HEK293 (cell line): ENCODE results near the gene PPP4R2.

Experiments used
- CTCF ChIA-PET: fragments of 350-600 bp; formaldehyde crosslinking; extraction: SDS; loops from one replicate; lab custom pipeline; 2021; ENCODE audit warnings: antibody characterized with exemption; lab: Yijun Ruan, JAX
- POLR2A ChIA-PET: fragments of 300-600 bp; formaldehyde crosslinking; extraction: SDS; loops from one replicate; lab custom pipeline; 2020; ENCODE audit warnings: antibody characterized with exemption, inconsistent platforms; lab: Yijun Ruan, JAX
- H3K27ac ChIP-seq: fragments of 200-500 bp; sonication (Bioruptor generic); 2 replicates; pipeline ENCODE4 v1.5.1; 2014; ENCODE audit warnings: low read depth, low read length, control low read depth, inconsistent platforms; ENCODE audit errors: extremely low read depth
- H3K36me3 ChIP-seq, 2 experiments: fragments of 200-500 bp in 1 of 2; sonication (Bioruptor generic) in 1 of 2; 1 replicate in 1 of 2; 2 replicates in 1 of 2; pipeline ENCODE4 v1.5.1; 2014 to 2017; ENCODE audit warnings: inconsistent platforms in 2 of 2, low read length in 2 of 2; ENCODE audit not compliant: control insufficient read depth in 2 of 2, insufficient read depth in 1 of 2
- H3K4me1 ChIP-seq: fragments of 200-500 bp; sonication (Bioruptor generic); 2 replicates; pipeline ENCODE4 v1.5.1; 2014; ENCODE audit warnings: mild to moderate bottlenecking, low read length, inconsistent platforms; ENCODE audit not compliant: control insufficient read depth, insufficient read depth
- H3K4me3 ChIP-seq: 2 replicates; pipeline ENCODE4 v1.5.1; 2011; ENCODE audit warnings: low read depth, mild to moderate bottlenecking, control low read depth, low read length, moderate library complexity
- H3K9me3 ChIP-seq: fragments of 200-500 bp; sonication (Bioruptor generic); 2 replicates; pipeline ENCODE4 v1.5.1; 2014; ENCODE audit warnings: low read depth, low read length, inconsistent platforms; ENCODE audit not compliant: control insufficient read depth, insufficient read depth
- BCL11B ChIP-seq: fragments of 450-650 bp; formaldehyde crosslinking; IDR thresholded peaks from 2 replicates; pipeline ENCODE4 v1.5.1; 2016; ENCODE audit warnings: low read depth, missing biosample characterization, missing genetic modification characterization
- EGR2 ChIP-seq: fragments of 450-650 bp; formaldehyde crosslinking; IDR thresholded peaks from 2 replicates; pipeline ENCODE4 v1.5.1; 2016; ENCODE audit warnings: low read depth, missing biosample characterization, missing genetic modification characterization
- KLF17 ChIP-seq: fragments of 450-650 bp; formaldehyde crosslinking; IDR thresholded peaks from 2 replicates; pipeline ENCODE4 v1.5.1; 2016; ENCODE audit warnings: missing biosample characterization, missing genetic modification characterization
- OSR2 ChIP-seq: fragments of 450-650 bp; formaldehyde crosslinking; IDR thresholded peaks from 2 replicates; pipeline ENCODE4 v1.5.1; 2016; ENCODE audit warnings: missing biosample characterization, missing genetic modification characterization
- SETDB1 ChIP-seq: IDR thresholded peaks from one replicate; pipeline ENCODE4 v1.6.1; 2017; ENCODE audit warnings: mild to moderate bottlenecking, low read length, moderate library complexity, mixed read lengths; ENCODE audit not compliant: insufficient read length
- ZBTB21 ChIP-seq: fragments of 450-650 bp; formaldehyde crosslinking; IDR thresholded peaks from 2 replicates; pipeline ENCODE4 v1.5.1; 2017; ENCODE audit warnings: missing biosample characterization, missing genetic modification characterization
- ZBTB44 ChIP-seq: fragments of 450-650 bp; IDR thresholded peaks from 2 replicates; pipeline ENCODE4 v1.5.1; 2018; ENCODE audit warnings: missing biosample characterization, mild to moderate bottlenecking, missing genetic modification characterization
- ZIC2 ChIP-seq: fragments of 450-650 bp; formaldehyde crosslinking; IDR thresholded peaks from 2 replicates; pipeline ENCODE4 v1.5.1; 2016; ENCODE audit warnings: missing biosample characterization, missing genetic modification characterization
- ZNF140 ChIP-seq: fragments of 450-650 bp; formaldehyde crosslinking; IDR thresholded peaks from 2 replicates; pipeline ENCODE4 v1.5.1; 2016; ENCODE audit warnings: missing biosample characterization, missing genetic modification characterization
- ZNF157 ChIP-seq: fragments of 450-650 bp; formaldehyde crosslinking; IDR thresholded peaks from 2 replicates; pipeline ENCODE4 v1.5.1; 2016; ENCODE audit warnings: missing biosample characterization, missing genetic modification characterization
- ZNF214 ChIP-seq: fragments of 450-650 bp; formaldehyde crosslinking; IDR thresholded peaks from 2 replicates; pipeline ENCODE4 v1.5.1; 2017; ENCODE audit warnings: missing biosample characterization, mild to moderate bottlenecking, missing genetic modification characterization, borderline replicate concordance
- ZNF221 ChIP-seq: fragments of 450-650 bp; formaldehyde crosslinking; IDR thresholded peaks from 2 replicates; pipeline ENCODE4 v1.5.1; 2017; ENCODE audit warnings: missing biosample characterization, missing genetic modification characterization, borderline replicate concordance
- ZNF248 ChIP-seq: fragments of 450-650 bp; formaldehyde crosslinking; IDR thresholded peaks from 2 replicates; pipeline ENCODE4 v1.5.1; 2017; ENCODE audit warnings: missing biosample characterization, missing genetic modification characterization
- ZNF366 ChIP-seq: fragments of 450-650 bp; formaldehyde crosslinking; conservative IDR thresholded peaks from 2 replicates; pipeline ENCODE4 v1.5.1; 2016; ENCODE audit warnings: missing biosample characterization, missing genetic modification characterization
- ZNF544 ChIP-seq: fragments of 450-650 bp; formaldehyde crosslinking; IDR thresholded peaks from 2 replicates; pipeline ENCODE4 v1.5.0; 2017; ENCODE audit warnings: missing biosample characterization, missing genetic modification characterization
- ZNF654 ChIP-seq: fragments of 450-650 bp; formaldehyde crosslinking; IDR thresholded peaks from 2 replicates; pipeline ENCODE4 v1.5.1; 2016; ENCODE audit warnings: low read depth, missing biosample characterization, missing genetic modification characterization
- ZNF707 ChIP-seq: fragments of 450-650 bp; formaldehyde crosslinking; IDR thresholded peaks from 2 replicates; pipeline ENCODE4 v1.5.1; 2016; ENCODE audit warnings: missing biosample characterization, missing genetic modification characterization
- ZNF843 ChIP-seq: fragments of 450-650 bp; formaldehyde crosslinking; IDR thresholded peaks from 2 replicates; pipeline ENCODE4 v1.5.1; 2016; ENCODE audit warnings: missing biosample characterization, missing genetic modification characterization
- TF ChIP-seq, protein P1 (sequence below): fragments of 450-650 bp; formaldehyde crosslinking; conservative IDR thresholded peaks from 2 replicates; pipeline ENCODE4 v1.5.1; 2016; ENCODE audit warnings: low read depth, missing biosample characterization, missing genetic modification characterization

PPP4R2 gene

DNA sequence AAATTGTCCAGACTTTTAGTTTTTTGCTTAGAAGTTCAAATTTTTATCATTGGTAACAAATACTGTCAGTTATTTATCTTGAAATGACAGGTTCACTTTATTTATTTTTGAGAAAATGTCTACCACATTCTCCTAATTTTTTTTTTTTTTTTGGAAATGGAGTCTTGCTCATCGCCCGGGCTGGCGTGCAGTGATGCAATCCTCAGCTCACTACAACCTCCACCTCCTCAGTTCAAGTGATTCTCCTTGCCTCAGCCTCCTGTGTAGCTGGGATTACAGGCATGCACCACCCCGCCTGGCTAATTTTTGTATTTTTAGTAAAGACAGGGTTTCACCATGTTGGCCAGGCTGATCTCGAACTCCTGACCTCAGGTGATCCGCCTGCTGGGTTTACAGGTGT is 48.8 kb downstream of the PPP4R2 start:
- CTCF ChIA-PET, result interaction anchor here (0.6 kb wide), 1 partner anchor 1329 kb away, joined by 3 read pairs; no protein-coding TSS in a partner anchor
- POLR2A ChIA-PET, result no interaction called here
- Histone ChIP-seq H3K9me3 (no peaks in the 10 kb centered on the region), H3K4me1 (peaks cover 8% of the 10 kb centered on the region), H3K36me3 (peaks cover 0 to 18% of the 10 kb centered on the region in 2 experiments; a peak in 2 of 3 replicates), H3K27ac (no peak overlapping the region), H3K4me3 (no peak overlapping the region)
- no peak for TF ChIP-seq ZBTB44 (tag by site-specific recombination)
- TF ChIP-seq, protein P1, sequence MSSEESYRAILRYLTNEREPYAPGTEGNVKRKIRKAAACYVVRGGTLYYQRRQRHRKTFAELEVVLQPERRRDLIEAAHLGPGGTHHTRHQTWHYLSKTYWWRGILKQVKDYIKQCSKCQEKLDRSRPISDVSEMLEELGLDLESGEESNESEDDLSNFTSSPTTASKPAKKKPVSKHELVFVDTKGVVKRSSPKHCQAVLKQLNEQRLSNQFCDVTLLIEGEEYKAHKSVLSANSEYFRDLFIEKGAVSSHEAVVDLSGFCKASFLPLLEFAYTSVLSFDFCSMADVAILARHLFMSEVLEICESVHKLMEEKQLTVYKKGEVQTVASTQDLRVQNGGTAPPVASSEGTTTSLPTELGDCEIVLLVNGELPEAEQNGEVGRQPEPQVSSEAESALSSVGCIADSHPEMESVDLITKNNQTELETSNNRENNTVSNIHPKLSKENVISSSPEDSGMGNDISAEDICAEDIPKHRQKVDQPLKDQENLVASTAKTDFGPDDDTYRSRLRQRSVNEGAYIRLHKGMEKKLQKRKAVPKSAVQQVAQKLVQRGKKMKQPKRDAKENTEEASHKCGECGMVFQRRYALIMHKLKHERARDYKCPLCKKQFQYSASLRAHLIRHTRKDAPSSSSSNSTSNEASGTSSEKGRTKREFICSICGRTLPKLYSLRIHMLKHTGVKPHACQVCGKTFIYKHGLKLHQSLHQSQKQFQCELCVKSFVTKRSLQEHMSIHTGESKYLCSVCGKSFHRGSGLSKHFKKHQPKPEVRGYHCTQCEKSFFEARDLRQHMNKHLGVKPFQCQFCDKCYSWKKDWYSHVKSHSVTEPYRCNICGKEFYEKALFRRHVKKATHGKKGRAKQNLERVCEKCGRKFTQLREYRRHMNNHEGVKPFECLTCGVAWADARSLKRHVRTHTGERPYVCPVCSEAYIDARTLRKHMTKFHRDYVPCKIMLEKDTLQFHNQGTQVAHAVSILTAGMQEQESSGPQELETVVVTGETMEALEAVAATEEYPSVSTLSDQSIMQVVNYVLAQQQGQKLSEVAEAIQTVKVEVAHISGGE (tag by site-specific recombination), result no peak
- no peak for TF ChIP-seq SETDB1
- no peak for TF ChIP-seq ZBTB21 (tag by site-specific recombination)
- TF ChIP-seq ZNF140 (tag by site-specific recombination), result no peak
- TF ChIP-seq ZNF157 (tag by site-specific recombination), result no peak
- no peak for TF ChIP-seq KLF17
- TF ChIP-seq ZIC2 (tag by site-specific recombination), result no peak
- TF ChIP-seq ZNF248 (tag by site-specific recombination), result no peak
- TF ChIP-seq ZNF544 (tag by site-specific recombination), result no peak

DNA sequence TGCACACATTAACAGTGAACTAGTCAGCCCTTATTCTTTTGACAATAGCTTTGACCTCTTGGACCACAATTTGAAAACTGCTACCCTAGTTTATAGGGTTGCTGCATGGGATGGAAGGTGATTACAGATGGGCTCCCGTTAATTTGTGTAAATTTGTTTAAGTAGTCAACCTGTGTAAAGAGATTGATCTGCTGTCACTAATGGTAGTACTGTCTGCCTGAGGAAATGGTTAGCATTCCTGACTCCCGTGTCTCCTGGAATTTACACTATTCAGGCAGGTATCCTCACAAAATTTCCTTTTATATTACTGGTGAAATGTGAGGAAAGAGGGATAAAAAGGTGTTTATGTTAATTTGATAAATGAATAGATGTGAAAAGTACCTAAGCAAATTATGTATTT is 49.6 kb downstream of the PPP4R2 start:
- CTCF ChIA-PET, result no interaction called here
- no peak overlapping the region for H3K27ac ChIP-seq
- no peaks in the 10 kb centered on the region for H3K9me3 ChIP-seq
- H3K4me1 ChIP-seq, result peaks cover 6% of the 10 kb centered on the region
- no peak for TF ChIP-seq ZNF707 (tag by site-specific recombination)
- peak; percentile 28; the same call in 1 of the 2 replicates for TF ChIP-seq OSR2 (tag by site-specific recombination)
- H3K4me3 ChIP-seq, result no peak overlapping the region
- peaks cover 0 to 26% of the 10 kb centered on the region in 2 experiments; a peak in 2 of 3 replicates for H3K36me3 ChIP-seq
- POLR2A ChIA-PET, result no interaction called here

GRCh38 chr3:73049319-73049718 is 52.7 kb downstream of the PPP4R2 start:
- ChIA-PET CTCF (no interaction called here), POLR2A (no interaction called here)
- no peak overlapping the region for H3K4me3 ChIP-seq
- peaks cover 3% of the 10 kb centered on the region; the same call in 1 of the 2 replicates for H3K4me1 ChIP-seq
- H3K9me3 ChIP-seq, result no peaks in the 10 kb centered on the region
- H3K36me3 ChIP-seq, result peaks cover 0 to 27% of the 10 kb centered on the region in 2 experiments; a peak in 2 of 3 replicates
- TF ChIP-seq ZNF366 (tag by site-specific recombination) (no peak), EGR2 (tag by site-specific recombination) (no peak), ZNF654 (tag by site-specific recombination) (no peak), ZNF214 (tag by site-specific recombination) (no peak), ZNF221 (tag by site-specific recombination) (no peak), BCL11B (tag by site-specific recombination) (no peak), ZNF843 (tag by site-specific recombination) (no peak)
- H3K27ac ChIP-seq, result no peak overlapping the region
